GM18511 (cell line): Measurements from ENCODE around the gene KLHL18.

ENCODE experiments used
- ATAC-seq: cut with Tn5 transposase; IDR thresholded peaks from one replicate; pipeline ENCODE4 v1.9.1; 2021; ENCODE audit warnings: mild to moderate bottlenecking, moderate library complexity; ENCODE audit not compliant: unreplicated experiment

The KLHL18 gene

GRCh38 chr3:47392933-47393332, 110.2 kb downstream of the KLHL18 start:
- ATAC-seq = no peak

- no peak for ATAC-seq
Measured at GRCh38 chr3:47394140-47394870, 111.6 kb downstream of the KLHL18 start.

- no peak for ATAC-seq
Measured at GRCh38 chr3:47394881-47395280, 112.1 kb downstream of the KLHL18 start.
